HG03558 (cell line): ENCODE data around the gene GLYATL3.

Experiments used
- ATAC-seq: cut with Tn5 transposase; IDR thresholded peaks from one replicate; pipeline ENCODE4 v1.9.1; 2021; ENCODE audit warnings: moderate number of reproducible peaks; ENCODE audit not compliant: unreplicated experiment; ENCODE audit errors: extremely low read depth

The GLYATL3 gene

GRCh38 chr6:49513153-49513989 lies 13.6 kb downstream of the GLYATL3 start:
- no peak for ATAC-seq

GRCh38 chr6:49514571-49515484 lies 15.1 kb downstream of the GLYATL3 start:
- no peak for ATAC-seq

GRCh38 chr6:49515485-49516146 lies 15.9 kb downstream of the GLYATL3 start:
- ATAC-seq = no peak

GRCh38 chr6:49516147-49516505 lies 16.4 kb downstream of the GLYATL3 start:
- no peak for ATAC-seq

DNA sequence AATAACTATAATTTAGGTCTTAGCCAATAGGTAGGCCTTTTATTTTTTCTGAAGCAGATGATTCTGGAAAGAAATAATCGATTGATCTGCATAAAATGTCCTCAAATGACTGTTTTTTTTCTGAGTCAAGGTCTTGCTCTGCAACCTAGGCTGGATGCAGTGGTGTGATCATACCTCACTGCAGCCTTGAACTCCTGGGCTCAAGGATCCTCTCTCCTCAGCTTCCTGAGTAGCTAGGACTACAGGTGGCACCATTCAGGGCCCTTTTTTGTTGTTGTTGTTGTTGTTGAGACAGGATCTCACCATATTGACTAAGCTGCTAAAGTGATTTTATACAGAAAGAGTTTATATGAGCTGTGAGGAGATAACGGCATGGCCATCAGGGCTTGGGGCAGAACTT lies 18.2 kb downstream of the GLYATL3 start:
- no peak for ATAC-seq

- peak; percentile 74 for ATAC-seq
Measured at GRCh38 chr6:49519660-49520059, 19.9 kb downstream of the GLYATL3 start.

DNA sequence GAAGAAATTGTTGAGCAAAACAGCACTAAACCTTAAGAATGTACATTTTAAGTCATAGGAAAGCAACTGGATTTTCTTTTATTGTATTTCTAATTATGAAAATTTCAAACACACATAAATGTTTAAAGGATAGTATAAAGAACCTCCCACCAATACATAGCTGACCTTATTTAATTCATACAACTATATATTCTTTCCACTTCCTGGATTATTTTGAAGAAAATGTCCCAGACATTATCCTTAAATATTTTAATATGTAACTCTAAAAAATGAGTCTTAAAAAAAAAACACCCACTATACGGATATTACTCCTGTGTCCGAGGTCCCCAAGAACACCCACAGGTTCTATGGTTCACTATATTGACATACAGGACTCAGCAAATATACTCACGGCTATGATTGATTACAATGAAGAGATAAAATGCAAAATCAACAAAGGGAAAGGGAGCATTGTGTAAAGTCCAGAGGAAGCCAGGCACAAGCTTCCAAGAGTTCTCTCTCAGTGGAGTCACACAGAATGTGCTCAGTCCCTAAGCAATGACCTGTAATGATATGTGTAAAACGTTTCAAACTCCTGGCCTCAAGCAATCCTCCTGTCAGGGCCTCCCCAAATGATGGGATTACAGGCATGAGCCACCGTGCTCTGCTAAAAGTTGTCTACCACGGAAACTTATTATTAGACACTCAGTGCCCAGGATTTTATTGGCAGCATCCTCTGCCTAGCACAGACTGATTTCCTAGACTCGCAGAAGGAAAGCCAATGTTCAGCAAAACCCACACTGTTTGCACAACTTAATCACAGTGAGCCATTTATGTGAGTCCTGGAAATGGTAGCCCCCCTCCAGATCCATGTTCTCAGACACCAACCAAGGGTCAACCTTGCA lies 23.2 kb downstream of the GLYATL3 start:
- ATAC-seq = no peak

GRCh38 chr6:49523901-49524300 lies 24.2 kb downstream of the GLYATL3 start:
- ATAC-seq = no peak

DNA sequence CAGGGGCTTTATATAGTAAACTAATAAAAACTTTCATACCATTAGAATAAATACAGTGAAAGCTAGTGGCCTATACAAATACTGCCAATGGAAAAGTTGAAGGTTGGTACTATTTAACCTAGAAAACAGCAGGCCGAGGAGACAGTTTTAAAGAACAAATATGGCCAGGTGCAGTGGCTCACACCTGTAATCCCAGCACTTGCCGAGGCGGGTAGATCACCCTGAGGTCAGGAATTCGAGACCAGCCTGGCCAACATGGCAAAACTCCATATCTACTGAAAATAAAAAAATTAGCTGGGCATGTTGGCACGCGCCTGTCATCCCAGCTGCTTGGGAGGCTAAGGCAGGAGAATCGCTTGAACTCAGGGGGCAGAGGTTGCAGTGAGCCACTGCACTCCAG lies 24.8 kb downstream of the GLYATL3 start:
- no peak for ATAC-seq

DNA sequence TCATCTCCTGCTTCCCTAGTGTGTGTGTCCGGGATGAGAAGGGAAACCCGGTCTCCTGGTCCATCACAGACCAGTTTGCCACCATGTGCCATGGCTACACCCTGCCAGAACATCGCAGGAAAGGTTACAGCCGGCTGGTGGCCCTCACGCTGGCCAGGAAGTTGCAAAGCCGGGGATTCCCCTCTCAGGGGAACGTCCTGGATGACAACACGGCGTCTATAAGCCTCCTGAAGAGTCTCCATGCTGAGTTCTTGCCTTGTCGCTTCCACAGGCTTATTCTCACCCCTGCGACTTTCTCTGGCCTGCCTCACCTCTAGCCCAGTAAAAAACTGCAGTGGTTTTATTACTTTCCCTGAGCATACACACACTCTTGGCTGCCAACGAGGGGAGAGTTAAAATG lies 26.9 kb downstream of the GLYATL3 start:
- no peak for ATAC-seq

DNA sequence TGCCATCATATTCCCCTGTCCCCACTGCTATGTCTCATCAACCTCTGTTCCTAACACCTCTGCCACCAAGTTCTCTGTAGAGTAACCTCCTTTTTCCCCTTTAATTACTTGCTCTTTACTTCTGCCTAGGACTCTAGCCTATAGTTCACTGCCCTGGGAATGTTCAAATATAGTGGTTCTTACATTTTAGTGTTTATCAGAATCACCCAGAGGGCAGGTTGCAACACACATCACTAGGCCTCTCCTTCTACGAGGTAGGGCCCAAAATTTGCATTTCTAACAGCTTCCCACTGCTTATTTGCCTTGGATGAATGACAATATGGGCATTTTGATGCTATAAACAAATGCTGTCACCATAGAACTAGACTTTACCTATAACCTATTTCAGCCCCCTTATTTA lies 27.6 kb downstream of the GLYATL3 start:
- no peak for ATAC-seq

- no peak for ATAC-seq
Measured at GRCh38 chr6:49528571-49528970, 28.8 kb downstream of the GLYATL3 start.

DNA sequence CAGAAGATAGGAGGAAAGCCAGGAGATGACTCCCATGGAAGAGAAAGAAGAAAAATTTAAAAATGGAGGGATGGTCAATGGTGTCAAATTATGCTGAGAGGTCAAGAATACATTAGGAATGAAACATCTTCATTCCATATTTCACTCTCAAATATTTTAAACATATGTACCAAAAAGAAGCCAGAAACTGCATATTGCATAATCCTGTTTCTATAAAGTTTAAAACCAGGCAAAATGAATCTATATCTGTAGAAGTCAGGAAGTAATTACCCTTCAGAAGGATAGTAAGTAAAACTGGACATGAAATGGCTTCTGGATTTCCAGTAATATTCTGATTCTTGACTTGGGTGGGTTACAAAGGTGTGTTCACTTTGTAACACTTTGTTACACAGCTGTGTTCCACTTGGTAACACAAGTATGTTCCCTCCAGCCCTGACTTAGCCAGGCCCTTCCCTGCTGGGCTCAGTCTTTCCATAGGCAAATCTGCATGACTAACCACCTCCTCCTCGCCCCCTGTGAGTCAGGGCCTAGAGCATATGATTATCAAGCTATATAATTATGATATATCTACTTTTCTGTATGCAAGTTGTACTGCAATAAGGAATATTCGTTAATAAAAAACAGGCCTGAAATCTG lies 30.5 kb downstream of the GLYATL3 start:
- ATAC-seq = no peak

GRCh38 chr6:49531774-49532569 lies 32.2 kb downstream of the GLYATL3 start:
- peak; percentile 90 for ATAC-seq

GRCh38 chr6:49535795-49536194 lies 36.1 kb downstream of the GLYATL3 start:
- no peak for ATAC-seq

DNA sequence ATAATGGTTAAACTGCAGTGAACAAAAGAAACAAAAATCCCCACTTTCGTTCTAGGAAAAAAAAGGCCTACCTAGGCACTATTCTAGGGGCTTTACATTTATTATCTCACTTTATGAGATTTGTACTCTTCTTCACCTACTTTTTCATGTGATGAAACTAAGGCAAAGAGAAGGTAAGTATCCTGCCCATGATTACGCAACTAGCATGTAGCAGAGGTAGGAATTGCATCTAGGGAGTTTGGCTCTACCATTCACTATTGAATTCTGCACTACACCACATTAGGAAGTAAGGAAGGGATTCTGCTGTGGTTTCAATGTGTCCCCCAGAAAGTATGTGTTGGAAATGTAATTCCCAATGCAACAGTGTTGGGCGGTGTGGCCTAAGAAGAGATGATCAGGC lies 39.4 kb downstream of the GLYATL3 start:
- ATAC-seq = no peak

DNA sequence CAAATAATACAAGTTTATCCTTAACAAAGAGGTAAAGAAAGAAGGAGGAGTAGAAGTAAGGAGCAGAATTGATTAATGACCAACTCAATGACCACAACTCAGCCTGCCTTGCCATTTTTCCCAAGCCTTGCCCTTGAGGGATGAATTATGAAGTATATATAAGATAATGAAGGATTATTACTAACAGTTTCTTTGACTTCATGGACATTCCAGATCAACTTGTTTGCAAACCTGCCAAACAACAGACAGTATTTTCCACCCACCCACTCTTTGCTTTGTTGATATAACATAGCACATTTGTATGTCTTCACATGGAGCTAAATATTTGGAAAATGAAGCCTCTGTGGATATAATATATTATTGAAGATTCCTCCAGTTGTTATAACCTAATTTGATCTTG lies 40.9 kb downstream of the GLYATL3 start:
- no peak for ATAC-seq

GRCh38 chr6:49541210-49541724 lies 41.5 kb downstream of the GLYATL3 start:
- ATAC-seq = no peak
